Cortex of kidney (tissue), 1 donor: ENCODE data around the gene YTHDC1.
"Not testable (repeated sequence)": the region's sequence is repeated elsewhere in the genome, so short reads cannot be mapped to it uniquely, and the experiment has no call there.

Source experiments
- DNase-seq: peaks from one replicate; lab custom pipeline; 2025; lab: John Stamatoyannopoulos, UW

Gene YTHDC1

GRCh38 chr4:68288393-68288740 is 61.5 kb downstream of the YTHDC1 start:
- no peak for DNase-seq

DNA sequence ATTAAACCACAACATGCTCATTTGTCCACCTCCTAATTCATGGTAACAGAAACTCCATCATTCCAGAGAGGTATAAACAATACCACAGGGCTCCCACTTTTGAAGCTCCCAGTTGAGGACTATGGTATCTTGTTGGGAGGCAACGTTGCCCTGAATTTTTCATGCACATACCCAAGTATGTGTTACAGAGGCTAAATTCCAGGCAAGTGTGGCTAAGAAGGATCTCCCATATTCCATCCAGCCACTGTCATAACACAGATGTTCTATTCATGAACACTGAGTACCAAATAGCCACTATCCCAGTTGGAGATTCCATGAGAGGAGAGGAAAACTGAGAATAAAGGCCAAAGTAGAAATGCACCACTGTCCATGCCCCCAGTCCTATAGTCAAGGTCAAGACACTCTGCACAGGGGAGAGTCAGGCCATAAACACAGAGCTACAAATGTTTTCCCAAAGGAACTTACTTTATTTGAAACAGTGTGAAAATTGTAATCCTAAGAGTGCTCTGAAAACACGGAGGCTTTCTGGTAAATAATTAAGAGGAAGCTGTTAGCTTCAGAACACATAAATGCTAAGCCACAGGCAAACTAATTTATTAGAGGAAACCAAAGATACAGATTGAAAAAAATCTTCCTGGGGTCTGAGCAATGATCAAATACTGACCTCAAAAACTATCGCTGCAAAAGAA is 62.0 kb downstream of the YTHDC1 start:
- no peak for DNase-seq

DNA sequence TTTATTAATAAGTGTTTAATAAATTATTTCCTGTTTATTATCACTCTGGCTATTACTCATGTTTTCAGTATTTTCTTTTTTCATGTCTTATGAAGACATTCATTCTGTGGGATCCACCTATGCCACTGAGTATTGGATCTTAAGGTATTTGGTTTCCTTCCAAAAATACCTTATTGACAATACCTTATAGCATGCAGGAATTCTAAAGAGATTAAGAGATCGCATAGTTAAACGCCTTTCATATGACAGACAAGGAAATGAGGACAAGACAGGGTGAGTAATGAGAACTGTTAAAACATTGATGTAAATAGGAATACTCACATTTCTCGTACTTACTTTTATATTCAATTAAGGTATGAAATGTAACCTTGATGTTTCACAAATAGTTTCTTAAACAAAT is 66.2 kb downstream of the YTHDC1 start:
- DNase-seq: no peak

DNA sequence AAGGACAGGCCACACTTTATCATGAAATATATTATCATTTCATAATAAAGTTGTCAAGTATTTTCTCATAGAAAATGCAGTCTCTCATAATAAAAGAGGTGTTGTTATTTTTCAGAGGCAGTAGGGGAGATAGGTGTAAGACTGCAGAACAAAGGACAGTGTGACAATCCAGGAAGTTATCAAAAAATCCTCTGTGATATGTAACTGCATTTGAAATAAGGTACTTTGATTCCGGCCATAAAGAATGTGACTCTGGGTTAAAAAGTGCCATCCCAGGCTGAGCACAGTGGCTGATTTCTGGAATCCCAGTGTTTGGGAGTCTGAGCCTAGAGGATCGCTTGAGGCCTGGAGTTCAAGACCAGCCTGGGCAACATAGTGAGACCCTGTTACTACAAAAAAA is 66.8 kb downstream of the YTHDC1 start:
- DNase-seq: no peak

- DNase-seq: not testable (repeated sequence)
Observed at GRCh38 chr4:68281796-68282740, 67.8 kb downstream of the YTHDC1 start.

- DNase-seq: no peak
Observed at GRCh38 chr4:68278029-68278428, 71.9 kb downstream of the YTHDC1 start.

DNA sequence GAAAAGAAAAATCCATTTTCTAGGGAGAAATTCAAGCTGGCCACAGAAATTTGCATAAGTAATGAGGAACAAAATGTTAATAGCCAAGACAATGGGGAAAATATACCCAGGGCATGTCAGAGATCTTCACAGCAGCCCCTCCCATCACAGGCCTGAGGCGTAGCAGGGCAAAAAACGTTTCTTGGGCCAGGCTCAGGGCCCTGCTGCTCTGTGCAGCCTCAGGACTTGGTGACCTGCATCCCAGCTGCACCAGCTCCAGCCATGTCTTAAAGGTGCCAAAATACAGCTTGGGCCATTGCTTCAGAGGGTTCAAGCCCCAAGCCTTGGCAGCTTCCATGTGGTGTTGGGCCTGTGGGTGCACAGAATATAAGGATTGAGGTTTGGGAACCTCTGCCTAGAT is 72.3 kb downstream of the YTHDC1 start:
- no peak for DNase-seq

GRCh38 chr4:68272860-68273259 is 77.0 kb downstream of the YTHDC1 start:
- no peak for DNase-seq

- no peak for DNase-seq
Observed at GRCh38 chr4:68272380-68272779, 77.5 kb downstream of the YTHDC1 start.

DNA sequence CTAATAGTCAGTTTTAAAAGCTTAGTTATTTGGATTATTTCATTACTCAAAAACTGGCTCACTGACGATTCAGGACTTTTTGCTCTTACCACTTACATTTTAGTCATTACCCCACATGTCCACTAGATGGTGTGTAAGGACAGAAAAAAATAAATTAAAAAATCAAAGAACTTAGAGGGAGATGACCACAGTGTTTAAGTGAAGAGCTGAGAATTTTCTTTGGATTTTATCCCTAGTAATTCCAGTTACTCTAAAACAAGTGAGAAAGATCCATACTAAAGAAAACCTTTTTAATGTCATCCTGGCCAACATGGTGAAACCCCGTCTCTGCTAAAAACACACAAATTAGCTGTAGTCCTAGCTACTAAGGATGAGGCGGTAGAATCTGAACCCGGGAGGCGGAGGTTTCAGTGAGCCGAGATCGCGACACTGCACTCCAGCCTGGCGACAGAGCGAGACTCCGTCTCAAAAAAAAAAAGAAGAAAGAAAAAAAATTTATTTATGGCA is 78.0 kb downstream of the YTHDC1 start:
- DNase-seq: no peak

DNA sequence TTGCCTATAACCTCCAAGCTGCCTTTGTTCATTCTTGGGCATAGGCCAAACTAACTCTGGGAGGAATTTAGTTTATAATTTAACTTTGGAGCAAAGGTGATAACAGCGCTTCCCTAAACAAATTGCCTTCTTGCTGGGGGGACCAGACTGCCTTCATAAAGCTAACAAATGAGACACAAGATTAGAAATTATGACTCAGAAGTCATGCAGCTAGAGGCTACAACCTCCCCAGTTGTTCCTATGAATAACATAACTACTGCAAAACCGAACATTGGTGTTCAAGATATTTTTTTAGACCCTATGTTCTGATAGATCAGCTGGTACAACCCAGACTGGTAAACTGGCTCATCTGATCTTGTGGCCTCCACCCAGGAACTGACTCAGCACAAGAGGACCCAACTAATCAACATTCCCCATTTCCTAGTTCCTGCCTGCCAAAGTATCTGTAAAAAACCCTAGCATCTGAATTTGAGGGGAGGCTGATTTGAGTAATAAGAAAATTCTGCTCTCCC is 82.4 kb downstream of the YTHDC1 start:
- DNase-seq: no peak

GRCh38 chr4:68264875-68265565 is 84.9 kb downstream of the YTHDC1 start:
- no peak for DNase-seq
